NB4 (cell line): ENCODE data around the gene HERC3.

Source experiments
- CTCF ChIP-seq: IDR thresholded peaks from one replicate; pipeline ENCODE4 v1.5.1; 2012; ENCODE audit warnings: low read depth, low read length
- POLR2A ChIP-seq: IDR thresholded peaks from 2 replicates; pipeline ENCODE4 v1.6.1; 2011; ENCODE audit warnings: mild to moderate bottlenecking; ENCODE audit not compliant: insufficient read length; ENCODE audit errors: extremely low read depth

GRCh38 chr4:88681209-88681608 is 88.9 kb downstream of the HERC3 start:
- TF ChIP-seq POLR2A = no peak
- TF ChIP-seq CTCF = no peak
